ENCODE results near the gene FGF2. TPM values are rescaled to one million over a fixed set of nuclear protein-coding genes. Genes with fewer than 3 reads are reported as not detected.
A peak's percentile ranks its signal among the peaks of the same experiment; 100 is the strongest.

Gene FGF2
- total RNA-seq, 1 donor from 2014 or later = 6.5 TPM

GRCh38 chr4:122826079-122826527 is 528 bp upstream of the FGF2 start:
- Mint-ChIP-seq H3K4me3 (peak overlapping the region; percentile 83), H3K36me3 (peaks cover 4% of the 10 kb centered on the region), H3K27ac (no peak overlapping the region), H3K4me1 (ENCODE audit: unreplicated experiment) (peaks cover 16% of the 10 kb centered on the region), H3K9me3 (no peaks in the 10 kb centered on the region), H3K27me3 (peaks cover 52% of the 10 kb centered on the region)
- DNase-seq (ENCODE audit: extremely low spot score, unreplicated experiment) = no peak
- TF ChIP-seq CTCF (conservative IDR thresholded peaks at IDR 0.05) = no peak

GRCh38 chr4:122827258-122827878 is 737 bp downstream of the FGF2 start:
- Mint-ChIP-seq H3K4me1 (ENCODE audit: unreplicated experiment) (peaks cover 16% of the 10 kb centered on the region), H3K36me3 (peaks cover 4% of the 10 kb centered on the region), H3K4me3 (peak overlapping the region; percentile 89), H3K27ac (peak overlapping the region; percentile 61), H3K27me3 (peaks cover 56% of the 10 kb centered on the region), H3K9me3 (no peaks in the 10 kb centered on the region)
- no peak for TF ChIP-seq CTCF (conservative IDR thresholded peaks at IDR 0.05)
- DNase-seq (ENCODE audit: extremely low spot score, unreplicated experiment) = peak; percentile 71

- peaks cover 56% of the 10 kb centered on the region for H3K27me3 Mint-ChIP-seq
- H3K36me3 Mint-ChIP-seq = peaks cover 4% of the 10 kb centered on the region
- no peaks in the 10 kb centered on the region for H3K9me3 Mint-ChIP-seq
- H3K4me1 Mint-ChIP-seq (ENCODE audit: unreplicated experiment) = peaks cover 22% of the 10 kb centered on the region
- peak overlapping the region; percentile 61 for H3K27ac Mint-ChIP-seq
- peak; percentile 61 for TF ChIP-seq CTCF (conservative IDR thresholded peaks at IDR 0.05)
- H3K4me3 Mint-ChIP-seq = peak overlapping the region; percentile 89
- no peak for DNase-seq (ENCODE audit: extremely low spot score, unreplicated experiment)
Observed at GRCh38 chr4:122827879-122828601, 1.4 kb downstream of the FGF2 start.

- Mint-ChIP-seq H3K4me1 (ENCODE audit: unreplicated experiment) (peaks cover 22% of the 10 kb centered on the region), H3K9me3 (no peaks in the 10 kb centered on the region), H3K27me3 (peaks cover 37% of the 10 kb centered on the region), H3K4me3 (no peak overlapping the region), H3K27ac (no peak overlapping the region), H3K36me3 (peaks cover 4% of the 10 kb centered on the region)
- no peak for DNase-seq (ENCODE audit: extremely low spot score, unreplicated experiment)
- no peak for TF ChIP-seq CTCF (conservative IDR thresholded peaks at IDR 0.05)
Observed at GRCh38 chr4:122830426-122831095, 3.9 kb downstream of the FGF2 start.

- peaks cover 4% of the 10 kb centered on the region for H3K36me3 Mint-ChIP-seq
- no peak overlapping the region for H3K27ac Mint-ChIP-seq
- no peaks in the 10 kb centered on the region for H3K9me3 Mint-ChIP-seq
- H3K4me1 Mint-ChIP-seq (ENCODE audit: unreplicated experiment) = peaks cover 22% of the 10 kb centered on the region
- no peak for DNase-seq (ENCODE audit: extremely low spot score, unreplicated experiment)
- H3K27me3 Mint-ChIP-seq = peaks cover 30% of the 10 kb centered on the region
- no peak for TF ChIP-seq CTCF (conservative IDR thresholded peaks at IDR 0.05)
- H3K4me3 Mint-ChIP-seq = no peak overlapping the region
Observed at GRCh38 chr4:122831515-122832196, 5.0 kb downstream of the FGF2 start.

All from type B pancreatic cell (in vitro differentiated cells).